Prostate gland (tissue), 2 donors: Measurements from ENCODE around the gene CDC42BPA. TPM values are rescaled to one million over a fixed set of nuclear protein-coding genes. Genes with fewer than 3 reads are reported as not detected.

ENCODE experiments used
- DNase-seq: peaks from one replicate; pipeline ENCODE4 v3.0.0-alpha.2; 2019; ENCODE audit warnings: low spot score
- H3K27ac ChIP-seq, 2 donors: fragments of 200-600 bp; sonication (generic); 2 replicates each; pipeline ENCODE4 v1.5.1; 2017 to 2019
- H3K27me3 ChIP-seq: fragments of 200-600 bp; sonication (generic); replicated peaks from 2 replicates; pipeline ENCODE4 v1.5.1; 2019; ENCODE audit not compliant: insufficient read depth
- H3K36me3 ChIP-seq, 2 donors: fragments of 200-600 bp; sonication (generic); 1 replicate in 1 of 2; 2 replicates in 1 of 2; pipeline versions ENCODE4 v1.5.1 to v1.8.1; 2017 to 2019
- H3K4me1 ChIP-seq: fragments of 200-600 bp; sonication (generic); replicated peaks from 2 replicates; pipeline ENCODE4 v1.5.1; 2019
- H3K4me3 ChIP-seq, 2 donors: fragments of 200-600 bp; sonication (generic); 2 replicates each; pipeline ENCODE4 v1.5.1; 2017 to 2019
- H3K9me3 ChIP-seq: fragments of 200-600 bp; sonication (generic); 2 replicates; pipeline ENCODE4 v1.5.1; 2017
- POLR2A ChIP-seq: fragments of 450-650 bp; IDR thresholded peaks from one replicate; pipeline ENCODE4 v1.6.1; 2016; ENCODE audit warnings: antibody characterized with exemption, mild to moderate bottlenecking
- POLR2AphosphoS5 ChIP-seq: sonication (generic); formaldehyde crosslinking; IDR thresholded peaks from one replicate; pipeline ENCODE4 v1.6.1; 2017; ENCODE audit warnings: antibody characterized with exemption
- WGBS: methylation state at CpG from one replicate; pipeline ENCODE4 v1.1.5; 2018; 5-methylcytosine and 5-hydroxymethylcytosine counted together
- intact Hi-C: fragments of 100-400 bp; cut with DNase I; formaldehyde crosslinking; loops from one replicate; pipeline ENCODE4 v1.14.2; 2022
- total RNA-seq, 2 donors: library from RNA; depleted of rRNA; stranded (reverse); fragments of >200 nt; gene quantifications; one replicate each; pipeline ENCODE4 v1.1.0, GENCODE V29; 2016
- TF ChIP-seq, protein P1 (sequence below), 4 experiments: fragments of 200-600 bp in 2 of 4; fragments of 450-650 bp in 2 of 4; sonication (generic) in 2 of 4; IDR thresholded peaks; 1 replicate in 3 of 4; 2 replicates in 1 of 4; pipeline ENCODE4 v1.5.1; 2016 to 2019; ENCODE audit warnings: antibody characterized with exemption in 4 of 4, mild to moderate bottlenecking in 2 of 4, moderate library complexity in 2 of 4

Gene CDC42BPA
- total RNA-seq, 2 donors from 2014 or later: 31.3 to 76.9 TPM

- H3K4me3 ChIP-seq: peak overlapping the region; percentile 81 to 86
- no peaks in the 10 kb centered on the region for H3K4me1 ChIP-seq
- H3K27me3 ChIP-seq: no peaks in the 10 kb centered on the region
- H3K27ac ChIP-seq: peak overlapping the region; percentile 94 to 97
- under 1% methylated on average over 30 of the region's 30 CpGs for WGBS
- peak; percentile 42 for DNase-seq
- intact Hi-C loops: loop anchor here (2.0 to 10.0 kb wide), 3 partner anchors 111 to 403 kb away; partner anchors contain the start of gene COQ8A
- TF ChIP-seq POLR2AphosphoS5: no peak
- TF ChIP-seq, protein P1, sequence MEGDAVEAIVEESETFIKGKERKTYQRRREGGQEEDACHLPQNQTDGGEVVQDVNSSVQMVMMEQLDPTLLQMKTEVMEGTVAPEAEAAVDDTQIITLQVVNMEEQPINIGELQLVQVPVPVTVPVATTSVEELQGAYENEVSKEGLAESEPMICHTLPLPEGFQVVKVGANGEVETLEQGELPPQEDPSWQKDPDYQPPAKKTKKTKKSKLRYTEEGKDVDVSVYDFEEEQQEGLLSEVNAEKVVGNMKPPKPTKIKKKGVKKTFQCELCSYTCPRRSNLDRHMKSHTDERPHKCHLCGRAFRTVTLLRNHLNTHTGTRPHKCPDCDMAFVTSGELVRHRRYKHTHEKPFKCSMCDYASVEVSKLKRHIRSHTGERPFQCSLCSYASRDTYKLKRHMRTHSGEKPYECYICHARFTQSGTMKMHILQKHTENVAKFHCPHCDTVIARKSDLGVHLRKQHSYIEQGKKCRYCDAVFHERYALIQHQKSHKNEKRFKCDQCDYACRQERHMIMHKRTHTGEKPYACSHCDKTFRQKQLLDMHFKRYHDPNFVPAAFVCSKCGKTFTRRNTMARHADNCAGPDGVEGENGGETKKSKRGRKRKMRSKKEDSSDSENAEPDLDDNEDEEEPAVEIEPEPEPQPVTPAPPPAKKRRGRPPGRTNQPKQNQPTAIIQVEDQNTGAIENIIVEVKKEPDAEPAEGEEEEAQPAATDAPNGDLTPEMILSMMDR (IDR thresholded peaks at IDR 0.05): peak in 2 of 4 experiments; percentile 27 to 36
- no peaks in the 10 kb centered on the region for H3K9me3 ChIP-seq
- H3K36me3 ChIP-seq: no peaks in the 10 kb centered on the region
Measured at GRCh38 chr1:227317523-227318015, 723 bp downstream of the CDC42BPA start.

- TF ChIP-seq POLR2AphosphoS5: no peak
- TF ChIP-seq, protein P1 (IDR thresholded peaks at IDR 0.05): no peak
- TF ChIP-seq POLR2A: no peak
- Histone ChIP-seq H3K4me3 (peak overlapping the region; percentile 81 to 86), H3K36me3 (no peaks in the 10 kb centered on the region), H3K27ac (peak overlapping the region in 1 of 2 donors; percentile 97), H3K27me3 (no peaks in the 10 kb centered on the region), H3K9me3 (no peaks in the 10 kb centered on the region), H3K4me1 (no peaks in the 10 kb centered on the region)
- 10% methylated on average over 6 of the region's 6 CpGs for WGBS
- intact Hi-C loops: loop anchor here (10.0 kb wide), 2 partner anchors 372 to 402 kb away; partner anchors contain the start of gene COQ8A
- DNase-seq: no peak
Measured at GRCh38 chr1:227317011-227317451, 1.3 kb downstream of the CDC42BPA start.

- intact Hi-C loops: loop anchor here (10.0 kb wide), 2 partner anchors 372 to 402 kb away; partner anchors contain the start of gene COQ8A
- peak overlapping the region; percentile 81 to 86 for H3K4me3 ChIP-seq
Measured at GRCh38 chr1:227316456-227316855, 1.8 kb downstream of the CDC42BPA start.

GRCh38 chr1:227315629-227316346 is 2.5 kb downstream of the CDC42BPA start:
- DNase-seq: peak; percentile 7
- Histone ChIP-seq H3K4me1 (no peaks in the 10 kb centered on the region), H3K36me3 (no peaks in the 10 kb centered on the region), H3K27me3 (no peaks in the 10 kb centered on the region), H3K4me3 (peak overlapping the region; percentile 81 to 86), H3K9me3 (no peaks in the 10 kb centered on the region), H3K27ac (peak overlapping the region in 1 of 2 donors; percentile 97)
- TF ChIP-seq POLR2A: no peak
- TF ChIP-seq POLR2AphosphoS5: peak; percentile 27
- intact Hi-C loops: loop anchor here (10.0 kb wide), 2 partner anchors 371 to 401 kb away; partner anchors contain the start of gene COQ8A
- 20% methylated on average over 7 of the region's 7 CpGs for WGBS

More at GRCh38 chr1:227316456-227316855, 1.8 kb downstream of the CDC42BPA start:
- no peaks in the 10 kb centered on the region for H3K27me3 ChIP-seq
- H3K36me3 ChIP-seq: no peaks in the 10 kb centered on the region
- TF ChIP-seq POLR2AphosphoS5: no peak
- no peak for TF ChIP-seq POLR2A
- TF ChIP-seq, protein P1 (IDR thresholded peaks at IDR 0.05): no peak
- peak overlapping the region in 1 of 2 donors; percentile 97 for H3K27ac ChIP-seq
- no peaks in the 10 kb centered on the region for H3K4me1 ChIP-seq
- DNase-seq: no peak
- H3K9me3 ChIP-seq: no peaks in the 10 kb centered on the region

DNA sequence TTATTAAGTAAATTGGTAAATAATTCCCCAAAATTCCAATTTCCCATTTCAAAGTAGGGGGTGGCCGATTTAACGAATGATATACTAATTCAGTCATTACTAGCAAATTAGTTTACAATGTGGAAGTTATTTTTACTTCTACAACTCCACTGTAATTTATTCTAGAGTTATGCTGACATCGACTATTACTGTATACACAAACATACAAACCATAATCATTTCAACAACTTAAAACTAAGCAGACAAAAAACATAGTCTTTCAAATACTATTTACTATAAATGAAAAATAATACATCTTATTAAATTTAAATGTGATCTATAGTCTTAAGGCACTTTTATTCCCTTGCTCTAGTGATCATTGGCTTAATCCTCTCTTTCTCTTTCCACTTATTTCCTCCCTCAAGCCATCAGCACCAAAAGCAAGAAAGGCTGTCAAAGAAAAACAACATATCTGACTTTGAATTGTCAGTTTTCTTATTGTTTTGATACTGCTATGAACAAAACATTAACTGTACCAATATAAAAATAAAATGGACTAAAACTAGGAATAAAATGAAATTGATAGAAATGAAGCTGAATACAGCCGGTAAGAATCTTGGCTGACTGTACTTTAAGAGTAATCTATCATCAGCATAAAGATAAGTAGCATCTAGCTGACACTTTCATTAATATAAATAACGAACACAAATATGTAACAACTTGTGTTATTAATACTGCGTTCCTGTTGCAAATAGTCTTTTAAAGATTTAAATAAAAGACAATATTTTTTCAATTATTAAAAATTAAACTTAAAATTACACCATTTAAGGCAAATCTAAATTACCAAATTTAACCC is 4.1 kb downstream of the CDC42BPA start:
- 58% methylated on average over 6 of the region's 6 CpGs for WGBS
- H3K4me1 ChIP-seq: no peaks in the 10 kb centered on the region
- H3K27me3 ChIP-seq: no peaks in the 10 kb centered on the region
- DNase-seq: no peak
- intact Hi-C loops: loop anchor here (10.0 kb wide), 2 partner anchors 369 to 399 kb away; partner anchors contain the start of gene COQ8A
- H3K36me3 ChIP-seq: no peaks in the 10 kb centered on the region
- H3K27ac ChIP-seq: no peak overlapping the region
- no peak overlapping the region for H3K4me3 ChIP-seq
- H3K9me3 ChIP-seq: no peaks in the 10 kb centered on the region
- TF ChIP-seq, protein P1 (IDR thresholded peaks at IDR 0.05): no peak
- TF ChIP-seq POLR2AphosphoS5: no peak
- TF ChIP-seq POLR2A: no peak
